GM20431 (cell line): ENCODE measurements around the gene VGF.

ENCODE experiments used
- in situ Hi-C: fragments of 300-500 bp; cut with MseI, MboI; formaldehyde crosslinking; loops from one replicate; pipeline ENCODE4 v1.15.0; 2020; ENCODE audit warnings: low sequenced_read_pairs; ENCODE audit not compliant: unreplicated experiment

The VGF gene

DNA sequence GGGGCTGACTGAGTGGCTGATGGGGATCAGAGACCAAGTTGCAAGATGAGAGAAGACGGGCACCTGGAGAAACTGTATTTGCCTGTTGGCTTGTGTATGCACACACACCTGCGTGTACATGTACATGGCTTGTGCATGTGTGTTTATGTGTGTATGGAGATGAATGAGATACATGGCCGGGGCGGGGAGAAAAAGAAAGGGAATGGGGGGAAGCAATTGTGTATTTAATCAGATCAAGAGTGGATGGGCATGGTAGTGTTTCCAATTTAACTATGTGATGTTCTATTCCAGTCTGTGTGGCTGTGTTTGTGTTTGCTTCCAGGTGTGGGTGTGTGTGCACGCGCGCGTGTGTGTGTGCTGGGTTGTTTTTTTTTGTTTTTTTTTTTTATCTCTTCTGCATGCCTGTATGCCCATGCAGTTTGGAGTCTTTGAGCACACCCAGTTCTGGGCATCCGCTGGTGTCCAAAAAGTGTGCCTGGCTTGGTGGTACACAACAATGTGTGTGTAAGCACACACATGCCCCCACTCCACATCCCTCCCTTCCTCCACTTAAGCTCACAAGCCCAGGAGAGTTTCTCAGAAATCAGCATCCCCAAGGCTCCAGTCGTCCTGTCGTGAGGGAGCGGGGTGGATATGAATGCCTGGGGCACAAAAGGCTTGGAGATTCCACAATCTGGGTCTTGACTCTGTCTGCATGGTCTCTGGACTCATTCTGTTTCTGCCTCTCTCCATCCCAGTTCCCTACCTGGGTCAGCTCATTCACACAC, 2.5 kb upstream of the VGF start:
- in situ Hi-C loops = no loop called here

GRCh38 chr7:101166909-101167644, 1.7 kb upstream of the VGF start:
- in situ Hi-C loops = no loop called here

GRCh38 chr7:101166648-101166908, 1.2 kb upstream of the VGF start:
- in situ Hi-C loops = no loop called here

- in situ Hi-C loops = no loop called here
These were observed 734 bp upstream of the VGF start for GRCh38 chr7:101165958-101166647.

GRCh38 chr7:101164071-101164840, 1.1 kb downstream of the VGF start:
- in situ Hi-C loops = no loop called here

DNA sequence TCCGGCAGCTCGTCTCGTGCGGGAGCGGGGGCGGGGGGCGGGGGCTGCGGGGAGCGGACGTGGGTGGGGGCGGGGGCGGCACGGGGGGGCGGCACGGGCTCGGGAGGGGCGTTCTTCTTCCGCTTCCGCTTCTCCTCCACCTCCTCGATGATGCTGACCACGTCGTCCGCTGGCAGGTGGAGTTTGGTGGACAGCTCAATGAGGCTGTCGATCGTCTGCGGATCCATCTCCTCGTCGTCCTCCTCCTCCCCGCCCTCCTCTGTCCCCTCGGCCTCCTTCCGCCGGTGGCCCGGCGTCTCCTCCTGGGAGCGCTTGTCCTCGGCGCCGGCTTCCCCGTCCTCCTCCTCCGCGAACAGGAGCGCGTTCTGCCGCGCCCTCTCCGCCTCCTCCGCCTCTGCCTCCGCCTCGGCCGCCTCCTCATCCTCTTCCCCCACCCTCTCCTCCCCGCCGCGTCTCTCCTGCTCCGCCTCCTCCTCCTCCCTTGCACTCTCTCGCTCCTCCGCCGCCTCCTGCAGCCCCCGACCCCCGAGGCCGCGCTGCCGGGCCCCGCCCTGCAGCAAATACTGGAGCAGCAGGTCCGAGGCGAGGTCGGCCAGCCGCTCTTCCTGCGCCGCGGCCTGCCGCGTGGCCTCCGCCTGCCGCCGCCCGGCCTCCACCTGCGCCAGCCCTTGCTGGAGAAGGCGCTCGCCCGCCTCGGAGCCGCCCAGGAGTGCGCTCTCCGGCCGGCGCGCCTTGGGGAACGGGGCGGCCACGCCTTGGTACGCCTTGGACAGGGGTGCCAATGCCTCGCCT, 1.9 kb downstream of the VGF start:
- in situ Hi-C loops = no loop called here

DNA sequence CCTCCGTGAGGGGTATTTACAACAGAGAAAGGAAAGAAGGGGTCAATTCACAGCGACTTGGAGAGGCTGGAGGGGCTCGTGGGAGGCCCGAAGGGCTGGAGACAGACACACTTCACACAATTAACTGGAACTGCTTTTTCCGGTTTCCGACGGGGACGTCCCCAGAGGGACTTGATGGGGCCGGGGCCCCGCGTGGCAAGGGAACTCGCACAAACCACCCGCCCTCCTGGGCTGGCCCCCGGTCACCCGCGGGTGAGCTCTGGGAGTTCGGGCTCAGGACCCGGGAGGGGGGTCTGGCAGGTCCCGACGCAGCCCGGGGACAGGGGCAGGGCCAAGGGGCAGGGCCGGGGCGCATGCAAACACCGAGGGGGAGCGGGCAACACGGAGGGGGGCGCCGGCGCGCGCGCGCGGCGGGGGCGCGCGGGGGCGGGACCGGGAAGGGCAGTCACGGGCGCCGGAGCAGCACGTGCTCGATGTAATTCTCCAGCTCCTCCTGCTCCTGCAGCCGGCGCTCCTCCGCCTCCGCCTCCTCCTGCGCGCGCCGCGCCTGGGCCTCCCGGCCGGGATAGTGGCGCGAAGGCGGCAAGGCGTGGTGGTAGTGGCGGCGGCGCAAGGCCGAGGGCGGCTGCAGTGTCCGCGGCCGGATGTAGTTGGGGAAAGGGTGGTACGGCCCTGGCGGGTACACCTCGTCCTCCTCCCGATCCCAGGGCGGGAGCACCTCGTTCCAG, 2.7 kb downstream of the VGF start:
- in situ Hi-C loops = no loop called here

GRCh38 chr7:101161692-101162471, 3.5 kb downstream of the VGF start:
- in situ Hi-C loops = no loop called here

DNA sequence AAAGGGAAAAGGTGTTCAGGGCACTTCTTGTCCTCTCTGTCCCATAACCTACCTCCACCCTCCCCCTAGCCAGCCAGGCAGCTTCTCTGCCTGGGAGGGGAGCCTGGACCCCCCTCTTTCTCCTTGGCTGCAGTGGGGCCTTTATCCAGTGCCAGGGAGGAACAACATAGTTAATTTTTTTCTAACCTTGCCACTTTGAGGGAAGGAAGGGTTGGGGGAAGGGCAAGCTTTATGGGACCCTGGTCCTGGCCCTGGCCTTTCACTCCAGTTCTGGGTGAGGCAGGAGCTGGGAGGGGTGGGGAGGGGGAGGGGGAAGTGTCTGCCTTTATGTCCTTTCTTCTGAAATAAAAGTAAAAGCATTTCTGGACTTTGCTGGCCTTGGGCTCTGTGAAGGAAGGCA, 4.5 kb downstream of the VGF start:
- in situ Hi-C loops = no loop called here

GRCh38 chr7:101159696-101160674, 5.4 kb downstream of the VGF start:
- in situ Hi-C loops = no loop called here

GRCh38 chr7:101156866-101157589, 8.3 kb downstream of the VGF start:
- in situ Hi-C loops = no loop called here

DNA sequence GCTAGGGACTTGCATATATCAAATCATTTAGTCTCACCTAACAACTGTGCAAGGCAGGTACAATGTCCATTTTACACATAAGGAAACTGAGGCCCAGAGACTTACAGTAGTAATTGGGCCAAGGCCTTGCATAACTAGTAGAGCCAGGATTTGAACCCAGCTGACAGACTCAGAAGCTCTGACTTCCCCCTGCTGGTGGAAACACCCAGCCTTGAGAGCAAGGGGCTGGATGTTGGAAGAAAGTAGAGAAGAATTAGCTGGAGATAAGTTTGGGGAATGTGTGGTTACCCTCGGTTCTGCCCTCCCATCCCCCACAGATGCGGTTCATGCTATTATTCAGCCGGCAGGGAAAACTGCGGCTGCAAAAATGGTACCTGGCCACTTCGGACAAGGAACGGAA, 9.1 kb downstream of the VGF start:
- in situ Hi-C loops = no loop called here

- in situ Hi-C loops = no loop called here
These were observed 10.1 kb downstream of the VGF start for GRCh38 chr7:101155303-101155702.

GRCh38 chr7:101154693-101155102, 10.7 kb downstream of the VGF start:
- in situ Hi-C loops = no loop called here

DNA sequence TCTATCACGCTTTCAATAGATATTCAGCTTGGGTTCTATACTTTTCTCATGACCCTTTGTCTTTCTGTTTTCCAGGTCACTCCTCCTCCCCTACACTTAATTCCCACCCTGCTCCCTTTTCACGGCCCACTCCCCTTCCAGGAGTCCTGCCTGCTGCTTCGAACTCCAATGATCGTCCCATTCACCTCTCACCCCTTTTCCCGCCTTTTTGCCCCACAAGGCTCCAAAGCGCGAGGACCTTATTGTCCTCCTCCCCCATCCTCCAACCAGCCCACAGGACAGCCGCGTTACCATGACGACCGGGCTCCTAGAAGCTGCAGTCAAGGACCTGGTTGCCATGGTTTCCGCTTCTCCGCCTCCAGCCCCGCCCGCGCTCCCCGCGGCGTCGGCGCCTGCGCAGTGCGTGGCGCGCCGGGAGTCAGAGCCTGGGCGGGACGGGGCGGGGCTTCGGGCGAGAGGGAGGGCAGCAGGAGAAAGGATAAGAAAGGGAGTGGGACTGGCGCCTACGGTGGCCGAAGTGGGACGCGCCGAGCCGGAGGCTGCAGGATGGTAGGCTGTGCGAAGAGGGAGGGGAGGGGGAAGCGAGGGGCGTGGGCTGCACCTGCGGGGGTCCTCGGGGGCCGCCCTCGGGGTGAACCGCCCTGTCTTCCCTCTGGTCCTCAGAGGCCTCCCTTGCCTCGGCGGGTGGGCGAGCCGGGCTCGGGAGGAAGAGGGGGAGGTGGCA, 11.2 kb downstream of the VGF start, which contains the start of gene AP1S1:
Gene AP1S1, plus strand, starts transcription at position 508 of the 724 bp plus-strand sequence. Its CDS starts 39 bp downstream, at position 547.
- in situ Hi-C loops = no loop called here
